GM19193 (cell line): ENCODE results near the gene IGLL5.

ENCODE experiments used
- POLR2A ChIP-seq: IDR thresholded peaks from 4 replicates; pipeline ENCODE4 v1.6.1; 2011; ENCODE audit not compliant: insufficient read depth, insufficient read length; ENCODE audit errors: extremely low read depth

IGLL5 gene

GRCh38 chr22:22925146-22925804 lies 37.7 kb downstream of the IGLL5 start:
- no peak for TF ChIP-seq POLR2A

GRCh38 chr22:22925805-22926369 lies 38.3 kb downstream of the IGLL5 start:
- no peak for TF ChIP-seq POLR2A

GRCh38 chr22:22926370-22927195 lies 39.0 kb downstream of the IGLL5 start:
- TF ChIP-seq POLR2A = no peak

- TF ChIP-seq POLR2A = no peak
Observed at GRCh38 chr22:22927196-22927887, 39.7 kb downstream of the IGLL5 start.

GRCh38 chr22:22927888-22928665 lies 40.5 kb downstream of the IGLL5 start:
- no peak for TF ChIP-seq POLR2A

GRCh38 chr22:22928666-22929380 lies 41.2 kb downstream of the IGLL5 start:
- peak; percentile 32 for TF ChIP-seq POLR2A

- peak; percentile 28 for TF ChIP-seq POLR2A
Observed at GRCh38 chr22:22929381-22930221, 42.0 kb downstream of the IGLL5 start.

GRCh38 chr22:22930222-22930497 lies 42.5 kb downstream of the IGLL5 start:
- TF ChIP-seq POLR2A = no peak

- TF ChIP-seq POLR2A = no peak
Observed at GRCh38 chr22:22930571-22931556, 43.2 kb downstream of the IGLL5 start.

GRCh38 chr22:22931557-22932270 lies 44.1 kb downstream of the IGLL5 start:
- TF ChIP-seq POLR2A = no peak

- TF ChIP-seq POLR2A = peak; percentile 30
Observed at GRCh38 chr22:22932512-22932941, 44.9 kb downstream of the IGLL5 start.
